LNCaP clone FGC (cell line): Measurements from ENCODE around the gene LDAF1.
"Not testable (repeated sequence)": the region's sequence is repeated elsewhere in the genome, so short reads cannot be mapped to it uniquely, and the experiment has no call there.

Source experiments
- DNase-seq: peaks from one replicate; pipeline ENCODE4 v3.0.0-alpha.2; 2011; ENCODE audit warnings: low read depth
- H3K4me3 ChIP-seq: 2 replicates; pipeline ENCODE4 v1.5.1; 2011; ENCODE audit warnings: mild to moderate bottlenecking, low read depth, low read length, control low read depth
- TF ChIP-seq, protein P1 (sequence below): IDR thresholded peaks from 2 replicates; pipeline ENCODE4 v1.5.1; 2012; ENCODE audit warnings: mild to moderate bottlenecking; ENCODE audit not compliant: control insufficient read depth, insufficient read depth; ENCODE audit errors: extremely low read depth

The LDAF1 gene

DNA sequence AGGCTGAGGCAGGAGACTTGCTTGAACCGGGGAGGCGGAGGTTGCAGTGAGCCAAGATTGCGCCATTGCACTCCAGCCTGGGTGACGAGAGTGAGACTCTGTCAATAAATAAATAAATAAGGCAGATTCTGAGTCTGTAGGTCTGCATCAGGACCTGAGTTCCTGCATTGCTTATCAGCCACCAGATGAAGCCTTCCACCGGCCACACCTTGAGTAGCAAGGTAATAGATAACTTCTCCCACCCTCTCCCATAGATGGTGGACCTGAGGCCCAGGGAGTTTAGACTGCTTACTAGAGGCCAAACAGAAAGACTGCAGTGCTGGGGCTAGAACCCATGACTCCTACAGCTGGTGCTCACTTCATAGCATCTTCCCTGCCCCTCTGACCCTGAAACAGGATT, 30.8 kb downstream of the LDAF1 start:
- H3K4me3 ChIP-seq = no peak overlapping the region
- no peak for DNase-seq
- TF ChIP-seq, protein P1, sequence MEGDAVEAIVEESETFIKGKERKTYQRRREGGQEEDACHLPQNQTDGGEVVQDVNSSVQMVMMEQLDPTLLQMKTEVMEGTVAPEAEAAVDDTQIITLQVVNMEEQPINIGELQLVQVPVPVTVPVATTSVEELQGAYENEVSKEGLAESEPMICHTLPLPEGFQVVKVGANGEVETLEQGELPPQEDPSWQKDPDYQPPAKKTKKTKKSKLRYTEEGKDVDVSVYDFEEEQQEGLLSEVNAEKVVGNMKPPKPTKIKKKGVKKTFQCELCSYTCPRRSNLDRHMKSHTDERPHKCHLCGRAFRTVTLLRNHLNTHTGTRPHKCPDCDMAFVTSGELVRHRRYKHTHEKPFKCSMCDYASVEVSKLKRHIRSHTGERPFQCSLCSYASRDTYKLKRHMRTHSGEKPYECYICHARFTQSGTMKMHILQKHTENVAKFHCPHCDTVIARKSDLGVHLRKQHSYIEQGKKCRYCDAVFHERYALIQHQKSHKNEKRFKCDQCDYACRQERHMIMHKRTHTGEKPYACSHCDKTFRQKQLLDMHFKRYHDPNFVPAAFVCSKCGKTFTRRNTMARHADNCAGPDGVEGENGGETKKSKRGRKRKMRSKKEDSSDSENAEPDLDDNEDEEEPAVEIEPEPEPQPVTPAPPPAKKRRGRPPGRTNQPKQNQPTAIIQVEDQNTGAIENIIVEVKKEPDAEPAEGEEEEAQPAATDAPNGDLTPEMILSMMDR = no peak

DNA sequence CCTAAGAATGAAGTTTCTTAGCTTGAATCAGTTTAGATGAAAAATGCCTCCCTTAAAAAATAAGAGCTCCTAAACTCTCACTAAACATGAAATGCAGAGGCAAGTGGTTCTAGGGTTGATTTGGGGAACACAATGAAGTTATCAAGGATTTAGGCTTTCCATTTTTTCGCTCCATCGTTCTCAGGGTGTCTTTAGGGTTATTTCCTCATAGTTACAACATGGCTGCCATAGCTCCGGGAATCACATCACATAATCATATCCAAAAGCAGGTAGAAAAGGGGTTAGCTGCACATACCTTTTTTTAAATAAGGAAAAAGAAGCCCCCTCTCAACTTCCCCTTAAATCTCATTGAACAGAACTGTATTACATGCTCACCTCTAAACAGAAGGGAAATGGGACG, 31.5 kb downstream of the LDAF1 start:
- no peak for DNase-seq
- H3K4me3 ChIP-seq = no peak overlapping the region
- TF ChIP-seq, protein P1 = no peak

DNA sequence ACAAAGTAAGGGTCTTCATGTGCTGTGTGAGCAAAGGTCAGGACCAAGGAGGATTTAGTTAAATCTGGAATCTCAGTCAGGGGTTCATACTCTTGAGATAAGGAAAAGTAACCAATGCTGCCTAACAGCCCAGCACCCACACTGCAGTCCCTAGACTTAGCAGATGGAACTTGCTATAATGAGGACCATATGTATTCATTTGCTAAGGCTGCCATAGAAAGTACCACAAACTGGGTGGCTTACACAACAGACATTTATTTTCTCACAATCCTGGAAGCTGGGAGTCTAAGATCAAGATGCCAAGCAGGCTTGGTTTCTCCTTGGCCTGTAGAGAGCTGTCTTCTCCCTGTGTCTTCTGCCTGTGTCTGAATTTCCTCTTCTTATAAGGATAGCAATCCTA, 32.1 kb downstream of the LDAF1 start:
- TF ChIP-seq, protein P1 = no peak
- no peak overlapping the region for H3K4me3 ChIP-seq
- no peak for DNase-seq

DNA sequence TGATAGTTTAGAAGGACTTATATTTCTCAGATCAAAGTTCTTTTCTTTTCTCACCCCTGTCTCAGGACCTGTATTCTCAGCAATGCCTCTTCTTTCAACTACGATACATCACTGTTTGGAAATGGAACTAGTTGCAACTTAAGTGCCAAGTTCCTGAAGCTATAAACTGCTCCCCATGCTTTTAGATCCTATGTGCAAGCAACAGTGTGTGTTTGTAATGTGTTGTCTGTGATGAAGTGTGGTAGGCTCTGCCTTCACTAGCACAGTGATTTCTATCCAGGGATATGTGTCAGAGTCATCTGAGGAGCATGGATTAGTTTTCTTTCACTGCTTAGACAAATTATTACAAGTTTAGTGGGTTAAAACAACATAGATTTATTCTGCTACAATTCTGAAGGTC, 34.5 kb downstream of the LDAF1 start:
- no peak for DNase-seq
- no peak overlapping the region for H3K4me3 ChIP-seq
- TF ChIP-seq, protein P1 = no peak

DNA sequence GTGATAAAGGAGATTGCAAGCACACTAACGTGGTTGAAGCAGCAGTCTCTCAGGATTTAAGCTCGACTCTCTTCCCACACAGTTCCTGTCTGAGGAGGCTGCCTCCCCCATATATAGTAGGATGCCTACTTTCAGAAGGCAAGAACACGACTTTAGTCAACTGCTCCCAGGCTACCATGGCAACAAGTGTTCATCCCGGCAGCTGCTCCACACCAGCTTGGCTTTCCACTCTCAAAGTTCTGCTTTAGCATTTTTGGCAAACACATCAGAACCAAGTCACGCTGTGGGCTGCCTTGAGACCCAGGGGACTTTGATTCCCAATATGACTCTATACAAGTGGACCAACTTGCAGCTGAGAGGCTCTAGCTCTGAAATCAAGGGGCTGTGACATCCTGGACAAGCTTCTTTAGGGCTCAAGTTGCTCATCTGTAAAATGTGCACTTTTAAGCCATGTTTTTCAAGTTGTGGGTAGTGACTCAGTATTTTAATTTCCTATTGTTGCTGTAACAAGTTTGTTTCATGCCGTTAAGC, 36.4 kb downstream of the LDAF1 start:
- no peak for DNase-seq
- TF ChIP-seq, protein P1 = no peak
- H3K4me3 ChIP-seq = no peak overlapping the region

DNA sequence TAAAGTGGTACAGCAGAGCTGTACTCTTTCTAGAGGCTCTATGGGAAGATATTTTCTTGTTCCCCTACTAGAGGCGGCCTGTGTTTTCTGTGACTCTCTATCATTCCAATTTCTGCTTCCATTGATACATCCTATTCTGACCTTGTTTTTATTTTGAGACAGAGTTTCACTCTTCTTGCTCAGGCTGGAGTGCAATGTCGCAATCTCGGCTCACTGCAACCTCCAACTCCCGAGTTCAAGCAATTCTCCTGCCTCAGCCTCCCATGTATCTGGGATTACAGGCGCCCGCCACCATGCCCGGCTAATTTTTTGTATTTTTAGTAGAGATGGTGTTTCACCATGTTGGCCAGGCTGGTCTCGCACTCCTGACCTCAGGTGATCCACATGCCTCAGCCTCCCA, 36.9 kb downstream of the LDAF1 start:
- H3K4me3 ChIP-seq = not testable (repeated sequence)

DNA sequence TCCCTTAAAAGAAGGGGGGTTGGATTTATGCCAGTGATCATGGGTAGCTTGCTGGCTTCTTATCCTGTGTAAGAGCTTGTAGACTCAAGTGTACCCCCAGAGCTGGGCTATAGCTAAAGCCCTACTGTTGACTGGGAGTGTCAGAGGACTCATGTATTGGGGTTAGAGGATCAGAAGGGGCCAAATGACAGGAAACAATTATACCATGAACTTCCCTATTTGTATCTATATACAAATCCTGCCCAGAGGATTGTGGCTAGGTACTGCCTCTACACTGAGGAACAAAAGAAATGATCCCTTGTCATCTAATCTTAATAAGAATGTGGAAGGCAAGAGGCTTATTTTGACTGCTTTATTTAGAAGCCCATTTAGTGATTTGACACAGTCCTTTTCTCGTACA, 38.6 kb downstream of the LDAF1 start:
- TF ChIP-seq, protein P1 = no peak

More for the DNA sequence above, 36.9 kb downstream of the LDAF1 start:
- not testable (repeated sequence) for DNase-seq

DNA sequence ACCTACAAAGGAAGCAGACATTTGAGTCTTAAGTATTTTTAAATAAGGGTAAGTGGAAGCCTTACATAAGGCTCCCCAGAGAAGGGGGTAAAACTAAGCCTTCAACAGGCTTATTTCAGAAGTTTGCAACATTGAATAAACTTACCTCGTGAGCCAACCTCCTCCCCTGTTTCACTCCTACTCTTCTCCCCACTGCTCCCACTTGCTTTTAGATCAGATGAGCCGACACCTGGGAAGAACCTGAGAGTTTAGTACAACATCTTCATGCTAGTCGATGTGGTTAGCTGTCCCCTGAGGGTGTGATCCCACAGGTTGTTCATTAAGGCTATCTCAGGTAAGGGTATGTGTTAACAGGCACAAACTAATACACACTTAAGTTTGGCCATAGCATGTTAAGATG, 39.1 kb downstream of the LDAF1 start:
- H3K4me3 ChIP-seq = no peak overlapping the region
- TF ChIP-seq, protein P1 = no peak
- no peak for DNase-seq

More for the DNA sequence above, 38.6 kb downstream of the LDAF1 start:
- H3K4me3 ChIP-seq = no peak overlapping the region
- DNase-seq = no peak
